Renal pelvis (tissue), 3 donors: ENCODE results near the gene IL18RAP. TPM values are rescaled to one million over a fixed set of nuclear protein-coding genes. Genes with fewer than 3 reads are reported as not detected.

ENCODE experiments used
- polyA plus RNA-seq, 3 donors: library from polyadenylated mRNA; unstranded; fragments of 120-200 nt; gene quantifications; one replicate each; pipeline ENCODE4 v1.2.1, GENCODE V29; 2013; ENCODE audit not compliant: insufficient read length in 3 of 3

Gene IL18RAP
- polyA plus RNA-seq, 3 donors: 0.17 to 0.68 (median 0.36) TPM

Other genes starting within 250 kb of the IL18RAP start
- gene IL1RL2, start 236.1 kb upstream of the IL18RAP start, polyA plus RNA-seq: 1 to 10 TPM in 2 of 3 donors, under 1 TPM in 1; 0.98 to 1.4 (median 1.3) TPM
- gene IL1RL1, start 111.6 kb upstream of the IL18RAP start, polyA plus RNA-seq: 1 to 10 TPM in 1 of 3 donors, under 1 TPM in 2; 0.46 to 1.0 (median 0.53) TPM
- 1 to 10 TPM; 2.0 to 3.7 (median 2.4) TPM for gene IL18R1, start 67.4 kb upstream of the IL18RAP start, polyA plus RNA-seq
- 10 to 100 TPM in 1 of 3 donors, 1 to 10 TPM in 2; 5.5 to 13.2 (median 6.7) TPM for gene SLC9A4, start 50.1 kb downstream of the IL18RAP start, polyA plus RNA-seq
- gene SLC9A2, start 196.4 kb downstream of the IL18RAP start, polyA plus RNA-seq: 1 to 10 TPM; 5.1 to 8.2 (median 5.3) TPM